GM12801 (cell line): Measurements from ENCODE around the gene COG7.

Experiments
- TF ChIP-seq, protein P1 (sequence below): IDR thresholded peaks from one replicate; pipeline ENCODE4 v1.5.1; 2011; ENCODE audit warnings: control low read depth; ENCODE audit not compliant: insufficient read length; ENCODE audit errors: extremely low read depth

The COG7 gene

DNA sequence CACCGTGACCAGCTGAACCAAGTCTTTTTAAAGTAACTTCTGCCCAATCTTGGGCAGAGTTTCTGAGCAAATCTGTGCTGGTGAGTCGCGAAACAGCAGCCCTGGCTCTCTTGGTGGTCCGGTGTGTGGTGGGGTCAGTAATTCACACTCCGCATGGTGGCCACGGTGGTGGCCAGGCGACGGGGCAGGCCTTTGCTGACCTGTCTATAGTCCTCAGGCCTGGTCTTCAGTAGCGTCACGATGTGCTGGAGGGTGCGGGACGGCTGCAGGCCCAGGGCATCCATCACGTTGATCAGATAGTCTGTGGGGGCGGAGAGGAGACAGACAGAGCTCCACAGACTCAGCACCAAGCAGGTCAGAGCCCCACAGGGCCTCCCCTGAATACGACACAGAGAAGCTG lies 64.2 kb downstream of the COG7 start:
- TF ChIP-seq, protein P1, sequence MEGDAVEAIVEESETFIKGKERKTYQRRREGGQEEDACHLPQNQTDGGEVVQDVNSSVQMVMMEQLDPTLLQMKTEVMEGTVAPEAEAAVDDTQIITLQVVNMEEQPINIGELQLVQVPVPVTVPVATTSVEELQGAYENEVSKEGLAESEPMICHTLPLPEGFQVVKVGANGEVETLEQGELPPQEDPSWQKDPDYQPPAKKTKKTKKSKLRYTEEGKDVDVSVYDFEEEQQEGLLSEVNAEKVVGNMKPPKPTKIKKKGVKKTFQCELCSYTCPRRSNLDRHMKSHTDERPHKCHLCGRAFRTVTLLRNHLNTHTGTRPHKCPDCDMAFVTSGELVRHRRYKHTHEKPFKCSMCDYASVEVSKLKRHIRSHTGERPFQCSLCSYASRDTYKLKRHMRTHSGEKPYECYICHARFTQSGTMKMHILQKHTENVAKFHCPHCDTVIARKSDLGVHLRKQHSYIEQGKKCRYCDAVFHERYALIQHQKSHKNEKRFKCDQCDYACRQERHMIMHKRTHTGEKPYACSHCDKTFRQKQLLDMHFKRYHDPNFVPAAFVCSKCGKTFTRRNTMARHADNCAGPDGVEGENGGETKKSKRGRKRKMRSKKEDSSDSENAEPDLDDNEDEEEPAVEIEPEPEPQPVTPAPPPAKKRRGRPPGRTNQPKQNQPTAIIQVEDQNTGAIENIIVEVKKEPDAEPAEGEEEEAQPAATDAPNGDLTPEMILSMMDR: no peak

DNA sequence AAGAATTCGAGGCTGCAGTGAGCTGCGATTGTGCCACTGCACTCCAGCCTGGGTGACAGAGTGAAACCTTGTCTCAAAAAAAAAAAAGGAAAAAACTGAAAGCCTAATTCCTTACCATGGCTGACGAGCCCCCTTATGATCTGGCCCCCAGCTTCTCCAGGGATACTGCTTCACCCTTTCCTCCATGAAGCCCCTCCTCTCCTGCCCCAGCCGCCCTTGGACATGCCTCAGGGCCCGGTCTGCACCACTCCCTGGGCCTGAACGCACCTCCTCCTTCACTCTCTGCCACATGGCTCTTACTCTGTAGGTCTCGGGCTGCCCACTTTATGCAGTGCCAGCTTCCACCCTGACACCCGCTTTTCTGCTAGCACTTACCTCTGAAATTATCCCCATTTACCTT lies 65.3 kb downstream of the COG7 start:
- TF ChIP-seq, protein P1: no peak

DNA sequence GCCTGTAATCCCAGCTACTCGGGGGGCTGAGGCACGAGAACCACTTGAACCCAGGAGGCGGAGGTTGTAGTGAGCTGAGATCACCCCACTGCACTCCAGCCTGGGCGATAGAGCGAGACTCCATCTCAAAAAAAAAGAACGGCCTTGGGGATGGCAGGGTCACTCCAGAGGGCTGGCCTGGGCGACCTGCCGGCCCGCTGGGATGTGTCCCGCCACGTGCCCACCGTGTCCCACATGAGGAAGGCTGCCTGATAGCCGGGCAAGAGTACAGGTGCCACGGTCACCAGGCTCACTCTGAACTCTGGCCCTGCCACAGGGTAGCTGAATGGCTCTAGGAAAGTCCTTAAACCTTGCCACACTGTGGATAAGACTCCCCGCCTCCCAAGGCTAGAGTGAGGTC lies 67.5 kb downstream of the COG7 start:
- TF ChIP-seq, protein P1: no peak

DNA sequence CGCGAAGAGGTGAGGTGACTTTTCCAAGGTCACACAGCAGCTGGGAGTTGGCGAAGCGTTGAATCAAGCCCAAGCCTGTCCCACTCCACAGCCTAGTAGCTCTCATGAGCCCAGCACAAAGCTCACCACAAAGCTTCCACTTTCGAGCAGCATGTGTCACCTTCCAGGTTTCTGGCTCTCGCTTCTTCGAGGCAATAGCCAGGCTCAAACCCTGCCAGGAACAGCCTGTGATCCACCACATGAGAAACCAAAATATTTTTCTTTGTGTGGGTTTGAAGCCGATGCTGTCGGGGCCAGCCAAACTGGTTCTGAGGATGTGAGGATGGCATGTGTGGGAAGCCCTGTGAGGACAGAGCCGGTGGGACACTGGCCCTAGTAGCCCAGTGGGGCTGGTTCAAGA lies 68.1 kb downstream of the COG7 start:
- TF ChIP-seq, protein P1: no peak

DNA sequence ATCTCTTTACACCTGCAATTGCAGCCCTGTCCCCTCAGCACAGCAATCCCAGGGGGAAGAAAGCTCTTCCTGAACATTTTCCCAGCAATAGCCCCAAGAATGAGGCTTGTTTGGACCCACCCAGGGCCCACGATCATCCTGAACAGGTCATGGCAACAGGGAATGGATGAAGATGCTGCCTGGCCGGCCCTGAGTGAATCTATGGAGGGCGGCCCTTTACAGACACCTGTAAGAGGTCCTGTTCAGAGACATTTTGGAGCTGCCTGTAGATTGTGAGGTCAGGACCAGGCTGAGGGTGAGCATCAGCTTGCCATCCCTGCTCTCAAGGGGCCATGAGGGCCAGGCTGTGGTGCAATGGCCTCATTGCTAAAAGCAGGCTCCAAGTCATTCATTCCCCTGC lies 69.1 kb downstream of the COG7 start:
- TF ChIP-seq, protein P1: no peak

DNA sequence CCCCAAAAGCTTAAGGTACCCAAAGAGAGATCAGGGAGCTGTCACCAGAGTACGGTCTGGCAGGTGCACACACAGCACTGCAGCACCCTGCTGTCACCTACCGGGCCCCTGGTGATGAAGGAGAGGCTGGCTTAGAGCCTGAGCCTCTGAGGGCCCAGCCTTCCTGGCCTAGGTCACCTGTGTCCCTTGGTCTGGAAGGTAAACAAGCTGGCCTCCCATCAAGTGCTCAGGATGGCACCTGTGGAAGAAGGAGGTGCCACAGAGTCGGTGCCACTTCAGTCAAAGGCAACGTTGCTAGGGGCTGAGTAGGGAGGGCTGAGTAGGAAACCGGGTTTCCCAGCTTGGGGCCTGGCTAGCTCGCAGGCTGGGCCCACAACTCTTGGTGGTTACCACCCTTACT lies 70.7 kb downstream of the COG7 start:
- TF ChIP-seq, protein P1: no peak

DNA sequence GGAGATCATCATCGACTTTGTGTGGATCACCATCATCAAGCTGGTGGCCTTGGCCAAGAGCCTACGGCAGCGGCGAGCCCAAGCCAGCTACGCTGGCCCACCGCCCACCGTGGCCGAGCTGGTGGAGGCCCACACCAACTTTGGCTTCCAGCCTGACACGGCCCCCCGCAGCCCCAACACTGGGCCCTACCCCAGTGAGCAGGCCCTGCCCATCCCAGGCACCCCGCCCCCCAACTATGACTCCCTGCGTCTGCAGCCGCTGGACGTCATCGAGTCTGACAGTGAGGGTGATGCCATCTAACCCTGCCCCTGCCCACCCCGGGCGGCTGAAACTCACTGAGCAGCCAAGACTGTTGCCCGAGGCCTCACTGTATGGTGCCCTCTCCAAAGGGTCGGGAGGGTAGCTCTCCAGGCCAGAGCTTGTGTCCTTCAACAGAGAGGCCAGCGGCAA lies 72.5 kb downstream of the COG7 start:
- TF ChIP-seq, protein P1: no peak

DNA sequence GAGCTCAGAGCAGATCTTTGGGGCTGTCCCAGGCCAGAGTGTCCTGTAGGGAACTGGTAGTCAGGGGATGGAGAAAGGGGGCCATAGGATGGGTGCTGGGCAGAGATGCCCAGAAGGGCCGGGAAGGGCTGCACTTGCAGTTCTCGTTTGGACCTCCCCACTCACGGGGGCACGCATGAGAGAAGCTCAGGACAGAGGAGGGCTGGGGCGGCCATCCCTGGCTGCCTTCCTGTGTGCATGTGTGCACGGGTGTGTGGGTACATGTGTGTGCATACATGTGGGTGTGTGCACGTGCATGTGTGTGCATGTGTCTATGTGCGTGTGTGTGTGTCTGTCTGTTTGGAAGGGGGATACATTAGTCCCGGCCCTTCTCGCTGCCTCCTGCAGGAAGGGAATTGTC lies 73.3 kb downstream of the COG7 start:
- TF ChIP-seq, protein P1: no peak
